ENCODE results near the gene CCT8L2. TPM values are rescaled to one million over a fixed set of nuclear protein-coding genes. Genes with fewer than 3 reads are reported as not detected.
"Not testable (repeated sequence)": the region's sequence is repeated elsewhere in the genome, so short reads cannot be mapped to it uniquely, and the experiment has no call there.

CCT8L2 gene
- total RNA-seq (2014; rRNA removed; shearing (Covaris generic)) = not detected in 2 replicates
- polyA plus RNA-seq (2014; cell fraction: nucleus; rRNA removed) = not detected in 2 replicates

DNA sequence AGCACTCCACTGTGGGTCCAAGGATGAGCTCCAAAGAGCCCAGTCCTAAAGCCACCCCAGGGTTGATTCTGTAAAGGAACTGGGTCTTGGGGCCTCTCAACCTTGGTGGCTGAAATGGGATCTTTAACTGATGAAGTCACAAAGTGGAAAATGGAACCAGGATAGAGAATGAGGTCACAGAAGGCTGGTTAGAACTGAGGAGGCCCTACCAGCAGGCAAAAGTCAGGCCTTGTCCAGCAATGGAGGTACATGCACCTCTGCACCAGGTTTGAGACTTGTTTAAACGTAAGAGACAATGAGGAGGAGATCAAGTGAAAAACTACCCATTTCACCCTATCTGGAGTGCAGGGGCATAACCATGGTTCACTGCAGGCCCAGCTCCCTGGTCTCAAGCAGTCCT lies at the start of gene CCT8L2:
Gene CCT8L2, minus strand, starts transcription at position 101 of the 400 bp plus-strand sequence. CDS start 260 bp downstream, outside the sequence.
- not testable (repeated sequence) for DNase-seq (ENCODE audit: extremely low read depth, low read depth)

- DNase-seq (ENCODE audit: extremely low read depth, low read depth) = not testable (repeated sequence)
Observed at GRCh38 chr22:16635442-16635841, 42.8 kb upstream of the CCT8L2 start.

- DNase-seq (ENCODE audit: extremely low read depth, low read depth) = not testable (repeated sequence)
Observed at GRCh38 chr22:16634092-16634491, 41.5 kb upstream of the CCT8L2 start.

GRCh38 chr22:16628476-16628875 lies 35.9 kb upstream of the CCT8L2 start:
- DNase-seq (ENCODE audit: extremely low read depth, low read depth) = not testable (repeated sequence)

GRCh38 chr22:16625018-16625417 lies 32.4 kb upstream of the CCT8L2 start:
- DNase-seq (ENCODE audit: extremely low read depth, low read depth) = not testable (repeated sequence)

DNA sequence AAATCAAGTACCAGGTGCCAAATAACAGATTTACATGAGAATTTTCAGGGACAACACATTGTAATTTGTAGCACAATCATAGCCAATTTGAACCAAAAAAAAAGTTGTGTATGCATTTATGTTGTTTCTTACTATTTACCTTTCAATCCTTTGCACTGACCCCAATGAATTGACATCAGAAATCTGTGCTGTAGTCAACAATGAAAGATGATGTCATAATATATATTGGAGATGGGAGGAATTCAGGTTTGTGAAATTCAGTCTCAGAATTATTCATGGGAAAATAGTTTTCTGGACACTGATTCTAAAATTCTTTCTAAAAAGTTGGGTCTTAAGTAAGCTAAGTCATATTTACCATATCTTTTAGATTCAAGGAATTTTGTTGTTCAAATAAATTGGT lies 31.0 kb upstream of the CCT8L2 start:
- DNase-seq (ENCODE audit: extremely low read depth, low read depth) = not testable (repeated sequence)

- not testable (repeated sequence) for DNase-seq (ENCODE audit: extremely low read depth, low read depth)
Observed at GRCh38 chr22:16617516-16617915, 24.9 kb upstream of the CCT8L2 start.

DNA sequence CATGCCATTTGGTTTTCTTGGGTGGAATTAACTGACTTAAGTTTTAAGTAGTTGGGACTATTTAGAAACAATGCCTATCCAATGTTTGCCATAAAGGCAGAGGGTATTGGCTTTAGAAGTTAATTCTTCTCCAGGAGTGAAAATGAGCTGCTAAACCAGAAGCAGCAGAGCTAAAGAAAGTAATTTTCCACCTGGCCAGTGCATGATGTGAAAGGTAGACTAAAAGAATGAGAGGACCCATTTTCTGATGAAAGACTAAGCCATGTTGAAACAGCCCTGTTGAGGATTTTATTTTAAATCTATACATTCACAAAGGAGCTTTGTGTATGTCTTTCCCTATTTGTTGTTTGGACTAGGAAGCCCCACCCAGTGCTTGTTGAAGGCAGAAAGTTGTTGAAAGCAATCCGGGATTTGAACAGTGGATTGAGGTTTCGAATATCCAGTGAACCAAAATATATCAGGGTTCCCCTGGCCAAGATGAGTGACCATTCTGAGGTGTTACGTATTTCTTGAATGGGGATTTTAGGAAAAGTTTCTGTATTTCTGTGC lies 23.9 kb upstream of the CCT8L2 start:
- not testable (repeated sequence) for DNase-seq (ENCODE audit: extremely low read depth, low read depth)

DNA sequence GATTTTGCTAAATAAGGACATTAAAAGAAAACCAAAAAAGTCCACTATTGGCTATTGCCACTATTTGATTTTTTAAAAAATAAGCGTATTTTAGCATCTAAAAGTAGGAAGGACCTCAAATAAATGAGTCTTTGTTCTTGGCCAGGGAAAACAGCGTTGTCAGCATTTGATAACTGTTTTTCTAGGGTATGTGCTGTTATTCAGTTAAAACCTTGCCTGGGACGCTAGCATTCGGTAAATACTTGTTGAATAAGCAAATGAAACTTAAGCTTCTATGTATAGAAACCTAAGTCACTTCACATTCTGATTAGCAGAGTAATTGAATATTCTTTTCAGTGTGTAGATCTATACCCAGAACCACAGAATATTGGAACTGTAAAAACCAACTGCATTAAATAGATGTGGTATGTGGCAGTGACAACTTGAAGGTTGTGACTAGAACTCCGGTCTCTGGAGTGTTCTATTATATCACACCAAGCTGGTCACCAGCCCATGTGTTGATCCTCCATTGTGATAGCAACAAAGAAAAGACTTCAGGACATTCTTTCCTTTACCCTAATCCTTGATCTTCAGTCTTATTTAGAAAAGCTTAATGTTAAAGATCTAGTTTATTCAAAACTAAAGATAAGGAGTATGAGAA lies 23.1 kb upstream of the CCT8L2 start:
- not testable (repeated sequence) for DNase-seq (ENCODE audit: extremely low read depth, low read depth)

DNA sequence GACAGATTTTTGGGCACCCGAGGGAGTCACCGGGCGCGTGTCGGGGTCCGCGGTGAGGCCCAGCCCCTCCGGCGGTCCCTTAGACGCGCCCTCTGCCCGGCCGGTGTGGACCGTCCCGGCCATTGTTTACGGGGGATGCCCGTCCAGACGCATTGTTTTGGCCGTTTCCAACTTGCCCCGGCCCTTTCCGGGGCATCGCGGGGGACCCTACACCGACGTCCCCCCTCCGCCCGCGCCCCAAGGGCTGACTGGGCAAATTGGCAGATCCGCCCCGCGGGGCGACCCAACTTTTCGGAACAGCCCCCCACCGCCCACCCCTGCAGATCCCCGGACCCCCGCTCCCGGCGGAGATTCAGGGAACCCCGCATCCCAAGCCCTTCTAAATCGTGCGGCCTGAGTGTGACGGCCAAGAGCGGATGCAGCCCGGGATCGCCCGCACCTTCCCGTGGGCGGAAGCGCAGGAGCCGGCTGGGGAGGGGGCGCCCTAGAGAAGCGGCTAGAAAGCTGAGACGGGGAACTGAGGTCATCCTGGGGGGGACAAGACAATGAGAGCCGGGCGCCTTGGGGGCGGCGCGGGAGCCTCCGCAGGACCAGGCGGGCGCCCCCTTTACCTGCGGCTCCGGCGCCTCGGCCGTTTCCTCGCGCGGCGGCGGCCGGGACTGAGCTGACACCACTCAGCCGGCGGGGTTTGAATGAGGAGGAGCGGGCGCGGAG lies 17.1 kb upstream of the CCT8L2 start:
- DNase-seq (ENCODE audit: extremely low read depth, low read depth) = no peak

GRCh38 chr22:16608931-16609330 lies 16.3 kb upstream of the CCT8L2 start:
- DNase-seq (ENCODE audit: extremely low read depth, low read depth) = no peak

DNA sequence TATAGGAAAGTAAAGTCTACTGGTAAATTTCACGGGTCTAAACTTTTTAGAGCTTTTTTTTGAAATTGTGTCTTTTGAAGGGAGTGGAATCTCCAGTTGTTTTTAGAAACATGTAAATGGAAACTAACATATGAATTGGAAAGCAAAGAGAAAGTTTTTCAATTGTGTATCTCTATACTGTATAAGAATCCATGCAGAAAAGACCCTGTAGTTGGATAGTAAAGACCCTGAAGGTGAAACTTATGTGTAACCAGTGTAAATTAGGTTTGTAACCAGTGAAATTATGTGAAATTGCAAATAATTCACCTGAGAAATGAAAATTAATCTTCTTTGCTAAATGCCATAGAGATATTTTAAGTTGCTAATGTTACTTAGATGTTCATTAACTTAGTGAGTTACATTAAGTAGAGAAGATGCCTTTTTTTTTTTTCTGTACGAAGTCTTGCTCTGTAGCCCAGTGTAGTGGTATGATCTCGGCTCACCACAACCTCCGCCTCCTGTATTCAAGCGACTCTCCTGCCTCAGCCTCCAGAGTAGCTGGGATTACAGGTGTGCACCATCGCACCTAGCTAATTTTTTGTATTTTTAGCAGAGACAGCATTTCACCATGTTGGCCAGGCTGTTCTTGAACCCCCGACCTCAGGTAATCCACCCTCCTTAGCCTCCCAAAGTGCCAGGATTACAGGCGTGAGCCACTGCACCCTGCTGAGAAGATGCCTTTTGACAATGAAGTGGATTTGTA lies 11.8 kb upstream of the CCT8L2 start:
- DNase-seq (ENCODE audit: extremely low read depth, low read depth) = not testable (repeated sequence)

GRCh38 chr22:16603770-16604242 lies 11.2 kb upstream of the CCT8L2 start:
- not testable (repeated sequence) for DNase-seq (ENCODE audit: extremely low read depth, low read depth)

GRCh38 chr22:16603448-16603768 lies 10.8 kb upstream of the CCT8L2 start:
- DNase-seq (ENCODE audit: extremely low read depth, low read depth) = no peak

DNA sequence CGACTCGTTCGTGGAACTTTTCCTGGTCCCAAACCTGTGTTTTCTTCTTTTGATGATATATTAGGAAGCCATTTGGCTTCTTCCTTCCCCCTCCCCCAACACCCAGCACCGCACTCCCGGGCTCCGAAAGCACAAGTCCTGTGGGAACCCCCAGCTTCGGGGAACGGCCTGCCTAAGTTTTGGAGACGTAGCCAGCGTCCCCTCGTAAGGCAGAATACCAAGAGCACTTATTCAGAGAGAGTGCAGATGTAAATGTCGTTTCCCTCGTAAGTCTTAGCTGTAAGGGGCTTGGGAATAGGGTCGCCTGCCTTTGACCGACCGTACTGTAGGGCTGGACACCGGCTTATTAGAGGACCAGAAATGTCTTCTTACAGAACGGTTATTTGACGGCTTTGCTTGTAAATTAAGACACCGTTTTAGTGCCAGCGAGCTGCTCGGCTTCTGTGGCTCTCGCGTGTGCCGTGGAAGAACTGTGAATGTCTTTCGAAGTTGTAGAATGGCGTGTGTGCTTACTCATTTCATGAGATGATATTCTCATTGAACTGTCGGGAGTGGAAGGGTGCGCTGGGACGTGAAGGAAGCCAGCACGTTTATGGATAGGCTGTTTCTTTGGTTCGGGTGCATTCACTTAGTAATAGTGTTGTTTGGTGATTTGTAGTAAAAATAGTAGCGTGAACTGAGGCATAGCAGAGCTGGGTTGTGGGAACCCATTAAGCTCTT lies 10.3 kb upstream of the CCT8L2 start:
- DNase-seq (ENCODE audit: extremely low read depth, low read depth) = not testable (repeated sequence)

DNA sequence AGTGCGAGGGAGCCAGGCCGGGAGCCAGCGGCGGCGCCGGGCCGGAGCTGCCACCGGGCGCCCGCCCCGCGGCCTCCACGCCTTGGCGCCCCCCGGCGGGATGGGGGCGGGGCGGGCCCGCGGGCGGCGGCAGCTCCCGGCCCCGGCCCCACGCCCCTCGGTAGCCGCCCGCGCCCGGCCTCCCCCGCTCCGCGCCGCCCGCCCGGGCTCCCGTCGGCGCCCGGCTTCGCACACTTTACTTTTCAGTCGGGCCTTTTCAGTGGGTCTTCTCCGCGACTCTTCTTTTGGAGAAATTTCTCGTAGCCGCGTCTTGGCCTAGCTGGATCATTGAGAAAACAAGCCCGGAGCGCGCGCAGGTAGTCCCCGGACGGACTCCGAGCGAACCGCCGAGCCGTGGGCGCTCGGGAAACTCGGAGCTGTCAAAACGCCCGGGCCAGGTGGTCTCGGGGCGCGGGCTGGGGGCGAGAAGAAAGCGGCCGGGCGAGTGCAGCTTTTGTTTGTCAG lies 9.7 kb upstream of the CCT8L2 start:
- not testable (repeated sequence) for DNase-seq (ENCODE audit: extremely low read depth, low read depth)

DNA sequence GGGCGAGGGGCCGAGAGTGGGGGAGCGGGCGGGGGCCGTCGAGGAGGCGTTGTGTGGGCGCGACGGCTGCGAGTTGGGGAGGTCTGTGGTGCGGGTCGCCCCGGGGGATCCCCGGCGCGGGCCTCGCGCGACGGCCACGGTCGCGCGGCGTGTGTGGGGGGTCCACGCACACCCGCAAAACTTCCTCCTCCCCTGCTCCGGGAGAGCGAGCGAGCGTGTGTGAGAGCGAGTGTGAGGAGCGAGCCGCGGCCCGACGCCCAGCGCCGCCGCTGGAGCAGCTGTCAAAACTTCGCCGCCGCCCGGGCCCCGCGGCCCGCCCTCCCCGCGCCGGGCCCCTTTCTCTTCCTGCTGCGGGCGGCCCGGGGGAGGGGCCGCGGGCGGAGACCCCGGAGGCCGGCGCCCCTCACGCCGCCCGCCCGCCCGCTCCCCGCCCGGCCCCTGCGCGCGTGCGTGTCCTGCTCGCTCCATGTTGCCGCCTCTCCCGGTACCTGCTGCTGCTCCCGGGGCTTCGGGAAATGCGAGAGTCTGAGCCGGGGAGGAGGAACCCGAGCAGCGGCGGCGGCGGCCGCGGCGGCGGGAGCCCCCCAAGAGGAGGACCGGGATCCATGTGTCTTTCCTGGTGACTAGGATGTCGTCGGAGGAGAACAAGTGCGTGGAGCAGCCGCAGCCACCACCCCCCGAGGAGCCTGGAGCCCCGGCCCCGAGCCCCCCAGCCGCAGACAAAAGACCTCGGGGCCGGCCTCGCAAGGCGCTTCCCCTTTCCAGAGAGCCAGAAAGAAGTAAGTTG lies 9.0 kb upstream of the CCT8L2 start:
- DNase-seq (ENCODE audit: extremely low read depth, low read depth) = no peak

GRCh38 chr22:16600644-16601436 lies 8.2 kb upstream of the CCT8L2 start:
- DNase-seq (ENCODE audit: extremely low read depth, low read depth) = not testable (repeated sequence)

Data from NCI-H460 (cell line).